ENCODE data around the gene TXNRD1.

DNA sequence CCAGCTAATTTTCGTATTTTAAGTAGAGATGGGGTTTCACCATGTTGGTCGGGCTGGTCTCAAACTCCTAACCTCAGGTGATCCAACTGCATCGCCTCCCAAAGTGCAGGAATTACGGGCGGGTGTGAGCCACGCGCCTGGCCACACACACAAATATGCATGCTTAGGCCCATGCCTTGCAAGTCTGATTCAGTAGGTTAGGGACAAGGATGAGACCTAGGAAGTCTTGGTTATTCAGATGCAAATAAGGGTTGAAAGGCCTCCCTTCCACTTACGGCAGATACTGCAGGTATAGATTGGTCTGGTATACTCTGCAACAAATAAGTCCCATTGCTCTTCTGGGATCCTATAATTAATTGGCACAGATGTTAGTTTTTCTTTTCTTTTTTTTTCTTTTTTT, 32.9 kb downstream of the TXNRD1 start:
- TF ChIP-seq, protein P1, sequence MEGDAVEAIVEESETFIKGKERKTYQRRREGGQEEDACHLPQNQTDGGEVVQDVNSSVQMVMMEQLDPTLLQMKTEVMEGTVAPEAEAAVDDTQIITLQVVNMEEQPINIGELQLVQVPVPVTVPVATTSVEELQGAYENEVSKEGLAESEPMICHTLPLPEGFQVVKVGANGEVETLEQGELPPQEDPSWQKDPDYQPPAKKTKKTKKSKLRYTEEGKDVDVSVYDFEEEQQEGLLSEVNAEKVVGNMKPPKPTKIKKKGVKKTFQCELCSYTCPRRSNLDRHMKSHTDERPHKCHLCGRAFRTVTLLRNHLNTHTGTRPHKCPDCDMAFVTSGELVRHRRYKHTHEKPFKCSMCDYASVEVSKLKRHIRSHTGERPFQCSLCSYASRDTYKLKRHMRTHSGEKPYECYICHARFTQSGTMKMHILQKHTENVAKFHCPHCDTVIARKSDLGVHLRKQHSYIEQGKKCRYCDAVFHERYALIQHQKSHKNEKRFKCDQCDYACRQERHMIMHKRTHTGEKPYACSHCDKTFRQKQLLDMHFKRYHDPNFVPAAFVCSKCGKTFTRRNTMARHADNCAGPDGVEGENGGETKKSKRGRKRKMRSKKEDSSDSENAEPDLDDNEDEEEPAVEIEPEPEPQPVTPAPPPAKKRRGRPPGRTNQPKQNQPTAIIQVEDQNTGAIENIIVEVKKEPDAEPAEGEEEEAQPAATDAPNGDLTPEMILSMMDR (IDR thresholded peaks at IDR 0.05 in 8 of 11, conservative IDR thresholded peaks at IDR 0.05 in 3 of 11): no peak
- TF ChIP-seq POLR2A (IDR thresholded peaks at IDR 0.05): no peak

All from spleen (tissue), 7 donors.